HG03064 (cell line): Measurements from ENCODE around the gene ARVCF.

Experiments used
- ATAC-seq: cut with Tn5 transposase; IDR thresholded peaks from one replicate; pipeline ENCODE4 v1.9.1; 2021; ENCODE audit warnings: low read depth; ENCODE audit not compliant: unreplicated experiment

Gene ARVCF

DNA sequence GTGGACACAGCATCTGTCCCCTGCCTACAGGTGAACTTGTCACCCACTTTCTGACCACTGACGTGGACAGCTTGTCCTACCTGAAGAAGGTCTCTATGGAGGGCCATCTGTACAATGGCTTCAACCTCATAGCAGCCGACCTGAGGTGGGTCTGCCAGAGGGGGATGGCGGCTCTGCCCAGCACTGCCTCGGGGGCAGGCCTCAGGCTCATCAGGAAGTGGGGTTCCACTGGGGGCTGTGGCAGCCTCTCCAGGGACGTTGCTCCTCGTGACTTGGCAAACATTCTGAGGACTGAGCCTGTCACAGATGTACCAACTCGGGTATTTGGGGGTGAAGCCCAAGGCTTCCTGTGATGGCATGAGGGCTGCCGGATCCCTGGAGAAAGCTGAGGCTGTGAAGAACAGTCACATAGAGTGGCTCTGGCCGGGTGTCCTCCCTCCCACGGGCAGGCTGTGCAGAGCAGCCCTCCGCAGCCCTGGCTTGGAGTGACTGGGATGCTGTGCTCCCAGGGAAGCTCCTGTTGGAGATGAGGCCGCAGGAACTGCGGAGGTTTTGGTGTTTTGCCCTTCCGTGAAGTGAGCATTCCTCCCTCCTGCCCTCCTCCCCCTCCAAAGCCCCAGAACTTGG lies 36.9 kb upstream of the ARVCF start:
- no peak for ATAC-seq

GRCh38 chr22:20052309-20053259 lies 36.0 kb upstream of the ARVCF start:
- ATAC-seq, result no peak

DNA sequence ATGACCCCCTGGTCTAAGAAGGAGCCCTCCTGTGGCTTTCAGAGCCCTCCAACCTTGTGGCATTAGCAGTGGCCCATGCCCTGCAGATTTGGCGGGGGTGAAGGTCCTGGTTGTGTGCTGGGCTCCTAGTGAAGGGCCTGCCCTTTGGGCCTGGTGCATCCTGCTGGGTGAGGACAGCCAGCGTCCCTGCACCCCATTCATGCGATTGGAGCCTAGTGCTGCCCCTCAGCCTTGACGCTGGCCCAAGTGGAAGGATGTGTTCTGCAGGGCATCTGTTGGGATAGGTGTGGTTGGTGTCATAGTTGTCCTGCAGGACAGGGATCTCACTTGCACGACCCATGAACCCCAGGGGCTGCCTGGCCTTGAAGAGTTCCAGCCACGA lies 35.3 kb upstream of the ARVCF start:
- ATAC-seq, result no peak

GRCh38 chr22:20046730-20047129 lies 30.1 kb upstream of the ARVCF start:
- ATAC-seq, result no peak

- no peak for ATAC-seq
Measured at GRCh38 chr22:20044495-20045151, 28.0 kb upstream of the ARVCF start.

GRCh38 chr22:20043997-20044342 lies 27.3 kb upstream of the ARVCF start:
- ATAC-seq, result no peak

DNA sequence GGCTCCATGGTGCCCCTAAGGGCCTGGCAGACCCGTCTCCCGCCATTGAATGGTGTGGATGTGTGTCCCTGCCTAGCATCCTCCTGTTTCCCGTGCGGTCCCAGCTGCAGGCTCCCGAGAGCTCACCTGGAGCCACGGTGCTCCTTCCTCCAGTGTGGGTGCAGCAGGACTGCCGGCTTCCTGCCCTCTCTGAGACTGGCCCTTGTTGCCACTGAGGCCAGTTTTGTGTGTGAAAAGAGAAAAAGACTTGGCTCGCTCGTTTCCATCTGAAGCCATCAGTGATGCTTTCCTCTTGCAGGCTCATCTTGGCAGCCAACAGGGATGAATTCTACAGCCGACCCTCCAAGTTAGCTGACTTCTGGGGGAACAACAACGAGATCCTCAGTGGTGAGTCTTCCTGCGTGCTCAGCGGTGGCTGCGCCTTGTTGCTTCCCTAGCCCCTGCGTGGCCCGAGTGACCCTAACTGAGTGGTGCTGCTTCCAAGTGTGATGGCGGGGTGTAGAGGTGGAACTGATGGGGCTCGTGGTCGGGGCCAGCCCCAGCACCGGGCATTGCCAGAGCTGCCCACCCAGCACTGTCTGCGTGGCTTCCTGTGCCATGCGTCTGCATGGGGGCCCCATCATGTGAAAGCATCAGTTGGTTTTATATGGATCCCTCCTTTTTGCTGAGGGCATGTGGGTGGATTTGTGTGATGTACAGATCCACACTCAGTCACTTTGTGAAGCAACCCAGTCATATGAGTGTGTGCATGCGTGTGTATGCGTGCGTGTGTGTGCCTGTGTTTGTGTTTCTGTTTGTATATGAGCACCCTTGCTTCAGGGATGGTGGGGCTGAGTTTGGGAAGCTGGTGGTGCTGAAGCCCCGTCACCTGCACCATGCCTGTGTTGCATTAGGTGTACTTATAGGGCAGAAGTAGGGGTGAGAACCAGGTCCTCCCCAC lies 26.7 kb upstream of the ARVCF start:
- no peak for ATAC-seq

DNA sequence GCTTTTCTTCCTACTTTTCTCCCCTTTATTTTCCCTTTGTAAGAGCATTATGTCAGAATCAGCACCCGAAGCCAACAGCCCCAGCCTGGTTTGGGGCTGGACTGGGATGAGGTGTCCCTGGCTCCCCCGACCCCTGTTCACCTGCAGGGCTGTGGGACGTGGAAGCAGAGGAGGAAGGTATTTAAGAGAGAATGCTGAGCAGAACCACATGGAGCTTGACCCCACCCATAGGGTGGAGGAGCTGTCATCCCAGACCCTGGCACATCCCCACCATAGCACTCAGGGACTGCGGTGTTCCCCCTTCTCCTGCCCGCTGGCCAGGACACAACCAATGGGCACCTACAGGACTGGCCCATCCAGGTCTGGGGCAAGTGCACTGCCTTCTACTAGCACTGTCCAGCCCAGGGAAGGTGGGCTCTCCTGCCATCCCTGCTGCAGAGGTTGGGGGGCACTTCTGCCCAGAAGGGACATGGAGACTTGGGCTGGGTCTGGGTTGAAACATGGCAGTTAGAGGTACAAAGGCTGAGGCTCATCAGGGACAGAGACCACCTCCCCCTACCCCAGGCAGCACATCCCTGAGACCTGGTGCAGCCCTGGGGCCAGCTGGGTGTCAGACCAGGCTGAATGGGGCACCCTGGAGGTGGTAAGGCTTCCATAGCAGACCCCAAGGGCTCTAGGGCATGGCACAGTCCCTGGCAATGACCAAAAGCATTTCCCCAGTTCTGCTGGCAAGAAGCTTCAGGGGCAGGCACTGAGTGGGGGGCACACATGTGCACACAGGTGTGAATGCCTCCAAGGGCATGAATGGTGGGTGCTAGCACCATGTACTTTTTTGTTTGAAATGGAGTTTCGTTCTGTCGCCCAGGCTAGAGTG lies 23.9 kb upstream of the ARVCF start:
- ATAC-seq, result no peak

- ATAC-seq, result no peak
Measured at GRCh38 chr22:20039683-20040325, 23.2 kb upstream of the ARVCF start.

DNA sequence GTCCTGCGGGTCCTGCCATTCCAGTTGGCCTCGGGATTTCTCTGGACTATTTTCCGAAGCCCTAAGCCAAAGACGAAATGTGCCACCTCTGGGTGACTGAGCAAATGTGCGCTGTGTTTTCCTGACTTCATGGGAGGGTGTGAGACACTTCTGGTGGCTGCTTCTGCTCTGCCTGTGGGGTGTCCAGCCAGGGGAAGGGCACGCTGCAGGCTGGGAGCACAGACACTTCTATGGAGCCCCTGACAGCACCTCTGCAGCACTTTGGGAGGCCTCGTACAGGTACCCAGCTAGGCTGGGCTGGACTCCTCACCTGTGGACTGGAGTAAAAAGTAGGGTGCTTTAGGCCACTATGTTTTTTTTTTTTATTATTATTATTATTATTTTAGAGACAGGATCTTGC lies 22.0 kb upstream of the ARVCF start:
- ATAC-seq, result no peak

GRCh38 chr22:20037419-20037818 lies 20.8 kb upstream of the ARVCF start:
- ATAC-seq, result no peak

DNA sequence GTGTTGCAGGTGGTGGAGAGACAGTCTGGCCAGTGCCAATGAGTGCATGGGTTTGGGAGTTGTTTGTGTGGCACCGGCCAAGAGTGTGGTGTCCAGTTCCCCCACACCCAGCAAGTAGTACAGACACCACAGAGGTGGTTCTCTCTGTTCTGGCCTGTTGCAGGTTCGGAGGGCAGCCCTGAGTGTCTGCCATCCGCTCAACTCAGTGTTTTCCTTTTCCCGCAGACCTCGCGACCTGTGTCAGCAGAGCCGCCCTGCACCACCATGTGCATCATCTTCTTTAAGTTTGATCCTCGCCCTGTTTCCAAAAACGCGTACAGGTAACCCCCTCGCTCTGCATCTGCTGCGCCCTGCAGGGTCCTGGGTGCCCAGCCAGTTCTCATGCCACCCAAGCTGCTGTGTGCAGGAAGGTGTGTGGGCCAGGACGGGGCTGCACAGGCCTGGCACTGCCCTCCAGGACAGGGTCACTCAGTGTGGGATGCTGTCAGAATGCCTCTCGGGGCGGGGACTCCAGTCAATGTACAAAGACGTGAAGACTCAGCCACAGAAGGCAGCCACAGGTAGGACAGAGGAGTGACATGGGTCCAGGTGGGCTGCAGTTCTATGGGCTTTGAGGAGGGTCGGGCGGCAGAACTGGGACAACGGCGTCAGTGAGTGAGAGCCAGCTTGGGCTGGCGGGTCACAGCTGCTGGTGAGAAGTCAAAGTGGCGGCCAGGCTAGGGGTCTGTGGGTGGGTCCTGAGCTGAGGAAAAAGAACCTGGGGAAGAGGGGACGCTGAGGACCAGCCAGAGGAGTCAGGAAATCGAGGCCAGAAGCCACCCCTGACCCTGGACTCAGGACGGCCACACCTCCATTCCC lies 20.1 kb upstream of the ARVCF start:
- no peak for ATAC-seq

DNA sequence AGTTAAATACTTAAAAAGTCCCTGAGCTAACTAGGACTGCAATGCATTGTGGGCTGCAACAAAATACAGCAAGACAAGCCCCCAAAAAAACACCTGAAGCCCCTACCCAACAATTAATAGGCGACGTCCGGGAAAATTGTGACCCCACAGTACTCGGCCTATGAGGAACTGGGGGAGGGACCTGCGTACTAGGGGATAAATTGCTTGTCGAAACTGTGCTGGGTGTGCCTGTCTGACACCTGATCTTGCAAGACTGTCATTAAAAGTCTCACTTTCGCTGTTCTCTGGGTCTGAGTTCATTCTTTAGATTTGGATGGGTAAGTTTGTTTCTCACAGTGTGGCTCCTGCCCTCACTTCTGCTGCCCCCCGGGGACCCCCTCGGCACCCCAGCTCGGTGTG lies 19.5 kb upstream of the ARVCF start:
- ATAC-seq, result no peak

DNA sequence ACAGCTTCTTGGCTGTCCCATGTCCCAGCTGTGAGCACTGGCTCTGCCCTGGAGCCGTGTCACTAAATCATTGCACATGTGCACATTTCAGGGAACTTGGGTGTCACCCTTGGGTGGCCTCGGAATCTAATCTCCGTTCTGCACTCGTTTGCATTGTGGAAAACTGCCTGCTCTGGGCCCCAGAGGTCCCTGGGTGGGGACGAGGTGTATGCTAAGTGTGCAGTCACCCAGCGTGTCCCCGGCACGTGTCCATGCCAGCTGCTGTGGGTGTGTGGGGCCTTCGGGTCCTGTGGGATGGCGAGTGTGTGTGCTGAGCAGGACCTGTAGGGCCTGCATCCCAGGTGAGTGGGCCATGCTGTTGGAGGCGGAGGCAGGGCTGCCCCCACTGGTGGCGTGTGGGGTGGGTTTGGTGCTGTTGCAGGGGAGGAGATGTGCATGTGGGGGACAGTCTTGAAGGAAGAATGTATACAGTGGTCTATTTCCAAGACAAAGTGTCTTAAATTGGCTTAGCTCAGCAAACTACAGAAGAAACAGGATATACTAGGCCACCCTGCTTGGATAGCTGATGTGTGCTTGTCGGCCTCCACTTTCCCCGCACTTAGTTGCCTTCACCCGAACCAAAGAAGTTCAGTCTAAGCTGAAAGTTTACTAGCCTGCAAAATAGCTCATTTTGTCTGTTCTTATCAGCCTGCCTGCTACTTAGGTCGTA lies 18.9 kb upstream of the ARVCF start:
- ATAC-seq, result no peak

DNA sequence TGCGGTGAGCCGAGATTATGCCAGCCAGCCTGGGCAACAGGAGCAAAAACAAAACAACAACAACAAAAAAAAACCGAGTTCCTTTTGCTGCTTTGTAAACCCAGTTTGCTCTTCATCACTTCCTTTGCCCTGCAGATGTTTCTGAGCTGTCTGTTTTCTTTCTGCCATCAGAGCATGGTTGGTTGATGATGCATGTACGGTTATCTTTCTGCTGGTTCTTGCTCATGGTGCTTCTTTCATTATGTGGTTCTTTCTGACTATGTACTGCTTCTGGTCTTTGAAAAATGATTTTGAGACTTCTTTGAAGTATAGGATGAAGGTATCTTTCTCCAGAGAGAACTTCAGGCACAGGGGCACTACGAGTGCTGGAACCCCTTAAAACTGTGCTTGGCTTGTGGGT lies 17.5 kb upstream of the ARVCF start:
- no peak for ATAC-seq

DNA sequence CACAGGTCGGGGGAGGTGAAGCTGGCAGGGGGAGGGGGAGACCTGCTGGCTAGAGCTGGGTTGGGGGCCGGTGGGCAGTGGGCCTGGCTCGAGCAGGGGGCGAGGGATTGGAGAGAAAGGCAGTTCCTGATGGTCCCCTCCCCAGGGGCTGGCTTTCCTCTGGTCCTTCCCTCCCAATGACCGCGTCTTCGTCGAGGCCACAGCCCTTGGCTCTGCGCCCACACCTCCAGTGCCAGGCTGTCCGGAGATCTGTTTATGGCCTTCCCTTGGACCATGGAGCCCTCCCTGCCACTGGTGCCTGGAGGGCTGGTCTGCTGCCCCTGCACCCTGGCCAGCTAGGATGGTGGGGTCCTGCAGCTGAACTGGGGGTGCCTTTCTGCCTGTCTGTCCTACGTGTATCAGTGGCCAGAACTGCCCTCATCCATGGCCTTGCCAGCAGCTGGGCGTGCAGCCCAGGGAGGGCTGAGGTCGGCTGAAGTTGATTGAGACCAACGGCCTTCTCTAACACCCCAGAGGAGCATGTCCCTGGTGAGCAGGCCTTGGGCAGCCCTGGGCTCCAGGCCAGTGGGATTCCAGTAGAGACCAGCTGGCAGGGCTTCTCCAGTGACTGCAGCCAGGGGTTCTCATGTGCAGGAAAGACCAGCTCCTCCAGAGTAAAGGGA lies 16.6 kb upstream of the ARVCF start:
- no peak for ATAC-seq

GRCh38 chr22:20032407-20032991 lies 15.9 kb upstream of the ARVCF start:
- ATAC-seq, result no peak
